SK-N-SH treated with all-trans-retinoic acid at 6 μM for 48 hours (cell line): ENCODE measurements around the gene CADM2.
A peak's percentile ranks its signal among the peaks of the same experiment; 100 is the strongest.

ENCODE experiments used
- ATAC-seq: fragments of 200-7000 bp; cut with Tn5 transposase; 3 replicates; pipeline ENCODE4 v1.9.1; 2020; ENCODE audit warnings: mild to moderate bottlenecking, moderate library complexity
- ARNTL ChIP-seq: fragments of 450-650 bp; formaldehyde crosslinking; IDR thresholded peaks from 2 replicates; pipeline ENCODE4 v1.5.0; 2020; ENCODE audit warnings: low read depth, mild to moderate bottlenecking, moderate library complexity, borderline replicate concordance
- CREB5 ChIP-seq: fragments of 250-450 bp; sonication (Bioruptor Pico); IDR thresholded peaks from 2 replicates; pipeline ENCODE4 v1.5.1; 2020; ENCODE audit warnings: low read depth, mild to moderate bottlenecking, moderate library complexity
- CSDC2 ChIP-seq: fragments of 250-450 bp; sonication (Bioruptor Pico); IDR thresholded peaks from 2 replicates; pipeline ENCODE4 v1.5.0; 2020; ENCODE audit warnings: mild to moderate bottlenecking, moderate library complexity
- CSRNP3 ChIP-seq: fragments of 250-450 bp; sonication (Bioruptor Pico); IDR thresholded peaks from 2 replicates; pipeline ENCODE4 v1.5.1; 2021; ENCODE audit warnings: mild to moderate bottlenecking, moderate library complexity
- ESRRG ChIP-seq: fragments of 250-450 bp; sonication (Bioruptor Pico); IDR thresholded peaks from 2 replicates; pipeline ENCODE4 v1.6.1; 2021; ENCODE audit warnings: mild to moderate bottlenecking
- GLIS3 ChIP-seq: fragments of 250-450 bp; sonication (Bioruptor Pico); IDR thresholded peaks from 2 replicates; pipeline ENCODE4 v1.5.0; 2020; ENCODE audit warnings: mild to moderate bottlenecking, moderate library complexity
- ISL1 ChIP-seq: fragments of 250-450 bp; sonication (Bioruptor Pico); IDR thresholded peaks from 2 replicates; pipeline ENCODE4 v2.1.2; 2022; ENCODE audit warnings: mild to moderate bottlenecking, moderate library complexity
- OSR1 ChIP-seq: fragments of 250-450 bp; sonication (Bioruptor Pico); IDR thresholded peaks from 2 replicates; pipeline ENCODE4 v1.8.0; 2022; ENCODE audit warnings: moderate library complexity, mild to moderate bottlenecking, inconsistent platforms
- PATZ1 ChIP-seq: fragments of 250-450 bp; sonication (Bioruptor Pico); IDR thresholded peaks from 2 replicates; pipeline ENCODE4 v1.8.0; 2020; ENCODE audit warnings: mild to moderate bottlenecking, moderate library complexity, borderline replicate concordance
- POU6F1 ChIP-seq: fragments of 250-450 bp; sonication (Bioruptor Pico); IDR thresholded peaks from 2 replicates; pipeline ENCODE4 v1.8.0; 2021; ENCODE audit warnings: low read depth, mild to moderate bottlenecking, moderate library complexity, borderline replicate concordance
- PPARA ChIP-seq: fragments of 250-450 bp; sonication (Bioruptor Pico); IDR thresholded peaks from 2 replicates; pipeline ENCODE4 v1.5.0; 2020; ENCODE audit warnings: mild to moderate bottlenecking, borderline replicate concordance
- RARB ChIP-seq: fragments of 250-450 bp; sonication (Bioruptor Pico); IDR thresholded peaks from 2 replicates; pipeline ENCODE4 v1.8.0; 2021; ENCODE audit warnings: mild to moderate bottlenecking, moderate library complexity
- SNAI2 ChIP-seq: fragments of 250-450 bp; sonication (Bioruptor Pico); IDR thresholded peaks from 2 replicates; pipeline ENCODE4 v1.5.0; 2020; ENCODE audit warnings: mild to moderate bottlenecking, moderate library complexity
- TCF4 ChIP-seq: fragments of 250-450 bp; sonication (Bioruptor Pico); IDR thresholded peaks from 2 replicates; pipeline ENCODE4 v1.8.0; 2021; ENCODE audit warnings: mild to moderate bottlenecking, moderate library complexity, borderline replicate concordance
- TOX ChIP-seq: fragments of 250-450 bp; sonication (Bioruptor Pico); IDR thresholded peaks from 2 replicates; pipeline ENCODE4 v1.8.0; 2021; ENCODE audit warnings: mild to moderate bottlenecking, moderate library complexity, borderline replicate concordance
- TSHZ2 ChIP-seq: fragments of 250-450 bp; sonication (Bioruptor Pico); IDR thresholded peaks from 2 replicates; pipeline ENCODE4 v1.5.0; 2020; ENCODE audit warnings: mild to moderate bottlenecking, moderate library complexity
- ZC3H10 ChIP-seq: fragments of 250-450 bp; sonication (Bioruptor Pico); IDR thresholded peaks from 2 replicates; pipeline ENCODE4 v1.5.1; 2021; ENCODE audit warnings: mild to moderate bottlenecking, moderate library complexity
- ZFP30 ChIP-seq: fragments of 450-650 bp; formaldehyde crosslinking; IDR thresholded peaks from 2 replicates; pipeline ENCODE4 v1.5.0; 2022; ENCODE audit warnings: mild to moderate bottlenecking, moderate library complexity
- ZNF565 ChIP-seq: fragments of 450-650 bp; formaldehyde crosslinking; conservative IDR thresholded peaks from 2 replicates; pipeline ENCODE4 v1.5.0; 2020; ENCODE audit warnings: low read depth, mild to moderate bottlenecking, moderate library complexity
- ZNF70 ChIP-seq: fragments of 450-650 bp; formaldehyde crosslinking; IDR thresholded peaks from 2 replicates; pipeline ENCODE4 v1.5.0; 2020; ENCODE audit warnings: mild to moderate bottlenecking, moderate library complexity
- ZNF8 ChIP-seq: fragments of 450-650 bp; formaldehyde crosslinking; IDR thresholded peaks from 2 replicates; pipeline ENCODE4 v1.5.0; 2020; ENCODE audit warnings: mild to moderate bottlenecking, moderate library complexity

Gene CADM2

GRCh38 chr3:85862893-85863455 lies 904.2 kb downstream of the CADM2 start:
- TF ChIP-seq ESRRG (no peak), ZNF8 (CRISPR knock-in tag) (no peak), POU6F1 (no peak), CSDC2 (CRISPR knock-in tag) (no peak)
- no peak for ATAC-seq

GRCh38 chr3:85864896-85865295 lies 906.1 kb downstream of the CADM2 start:
- TF ChIP-seq ESRRG, result no peak
- TF ChIP-seq ZNF70 (CRISPR knock-in tag), result no peak
- no peak for TF ChIP-seq RARB (CRISPR knock-in tag)
- TF ChIP-seq ARNTL (CRISPR knock-in tag), result no peak
- TF ChIP-seq ZFP30 (CRISPR knock-in tag), result no peak
- no peak for TF ChIP-seq TCF4 (CRISPR knock-in tag)
- TF ChIP-seq ISL1 (CRISPR knock-in tag), result peak; percentile 33; the same call in 1 of the 2 replicates
- no peak for TF ChIP-seq CSDC2 (CRISPR knock-in tag)
- TF ChIP-seq GLIS3 (CRISPR knock-in tag), result no peak
- no peak for ATAC-seq

GRCh38 chr3:85867072-85867471 lies 908.3 kb downstream of the CADM2 start:
- ATAC-seq, result no peak
- no peak for TF ChIP-seq ZNF565 (CRISPR knock-in tag)
- TF ChIP-seq OSR1, result no peak
- TF ChIP-seq ZNF8 (CRISPR knock-in tag), result no peak
- TF ChIP-seq POU6F1, result no peak
- no peak for TF ChIP-seq TSHZ2 (CRISPR knock-in tag)
- no peak for TF ChIP-seq TOX
- TF ChIP-seq ZFP30 (CRISPR knock-in tag), result no peak
- TF ChIP-seq PPARA (CRISPR knock-in tag), result no peak
- no peak for TF ChIP-seq CSDC2 (CRISPR knock-in tag)
- TF ChIP-seq CREB5, result no peak
- no peak for TF ChIP-seq CSRNP3 (CRISPR knock-in tag)
- TF ChIP-seq ZNF70 (CRISPR knock-in tag), result no peak
- no peak for TF ChIP-seq SNAI2 (CRISPR knock-in tag)
- no peak for TF ChIP-seq ISL1 (CRISPR knock-in tag)
- TF ChIP-seq PATZ1 (CRISPR knock-in tag), result no peak
- no peak for TF ChIP-seq ARNTL (CRISPR knock-in tag)
- TF ChIP-seq ZC3H10, result no peak
- TF ChIP-seq GLIS3 (CRISPR knock-in tag), result no peak
